DMS 273 treated with DMSO at 0.1 percent for 48 hours (cell line): ENCODE data around the gene FCN1.

Source experiments
- DNase-seq: peaks from one replicate; lab custom pipeline; 2025; lab: John Stamatoyannopoulos, UW

FCN1 gene

DNA sequence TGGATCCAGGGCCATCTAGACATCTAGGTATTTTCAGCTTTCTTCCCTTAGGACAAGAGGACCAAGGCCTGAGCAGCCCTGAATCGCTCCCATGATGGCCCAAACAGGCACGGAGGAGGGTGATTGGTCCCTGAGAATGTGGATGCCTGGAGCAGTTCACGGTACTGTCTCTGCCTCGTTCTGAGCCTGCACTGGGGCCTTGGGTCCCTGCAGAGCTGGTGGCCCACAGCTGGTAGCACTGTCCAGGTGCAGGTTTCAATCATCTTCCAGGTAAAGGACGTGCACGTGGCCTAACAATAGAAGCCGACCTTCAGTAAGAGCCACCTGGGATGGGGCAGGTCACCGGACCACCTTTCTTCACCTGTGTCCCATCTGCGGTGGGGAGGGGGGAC lies 19.4 kb upstream of the FCN1 start:
- DNase-seq: no peak

DNA sequence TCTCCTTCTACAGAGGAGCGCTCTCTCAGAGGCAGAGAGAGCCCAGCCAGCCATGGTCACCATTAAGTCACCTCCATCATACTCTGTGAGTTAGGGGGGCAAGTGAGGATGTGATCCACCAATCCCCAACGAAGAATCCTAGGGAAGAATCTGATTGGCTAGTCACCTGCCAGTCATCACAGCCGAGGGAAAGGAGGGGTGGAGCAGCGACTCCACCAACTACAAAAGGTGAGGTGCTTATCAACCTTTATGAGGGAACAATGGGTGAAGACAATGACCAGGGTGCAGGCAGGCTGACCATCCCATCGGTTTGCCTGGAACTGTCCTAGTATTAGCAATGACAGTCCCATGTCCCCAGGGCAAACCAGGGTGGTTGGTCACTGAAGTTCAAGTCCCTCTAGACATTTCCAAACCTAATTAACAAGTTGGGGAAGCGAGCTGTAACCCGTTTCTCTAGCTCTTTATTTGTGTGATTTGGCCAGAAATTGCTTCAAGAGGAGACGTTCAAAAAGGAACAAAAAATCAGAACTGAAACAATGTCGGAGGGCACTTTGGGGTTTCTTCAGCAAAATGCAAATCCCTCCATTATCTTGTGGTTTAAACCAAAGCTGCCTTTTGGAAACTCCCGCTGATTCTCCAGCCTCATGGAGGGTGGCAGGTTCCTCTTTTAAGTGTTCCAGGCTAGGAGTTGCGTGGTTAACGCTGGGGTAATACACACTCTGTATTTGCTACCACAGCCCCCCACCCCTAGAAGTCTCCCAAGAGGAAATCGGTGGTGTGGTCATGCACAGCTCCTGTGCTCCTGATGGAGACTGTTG lies 18.8 kb upstream of the FCN1 start:
- no peak for DNase-seq

DNA sequence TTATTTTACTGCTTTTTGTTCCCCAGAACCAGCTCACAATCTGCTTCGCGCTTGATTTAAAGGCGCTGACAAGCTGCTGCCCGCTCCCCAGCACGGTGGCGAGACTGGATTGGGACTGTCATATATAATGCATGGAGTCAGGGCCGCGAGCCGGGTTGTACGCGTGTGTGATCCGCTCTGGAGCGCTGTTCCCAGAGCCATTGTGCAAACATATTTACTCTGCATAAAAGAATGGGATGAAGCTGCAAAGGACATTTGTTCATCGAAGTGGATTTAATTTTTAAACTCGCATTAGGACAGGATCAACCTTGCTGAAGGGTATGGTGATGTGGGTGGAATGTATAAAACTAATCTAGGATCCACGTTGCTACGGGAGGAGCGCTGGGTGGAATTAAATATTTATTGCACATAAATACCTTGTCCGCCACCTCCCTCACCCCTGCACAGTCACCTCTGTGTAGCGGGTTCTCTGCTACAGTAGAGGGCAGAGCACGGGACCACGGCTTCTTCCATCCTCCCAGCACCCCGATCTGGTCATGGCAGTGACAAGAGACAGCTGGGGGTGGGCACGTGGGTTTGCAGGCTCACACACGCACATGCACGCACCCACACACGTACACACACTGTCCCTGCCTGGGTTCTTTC lies 18.1 kb upstream of the FCN1 start:
- DNase-seq: no peak

DNA sequence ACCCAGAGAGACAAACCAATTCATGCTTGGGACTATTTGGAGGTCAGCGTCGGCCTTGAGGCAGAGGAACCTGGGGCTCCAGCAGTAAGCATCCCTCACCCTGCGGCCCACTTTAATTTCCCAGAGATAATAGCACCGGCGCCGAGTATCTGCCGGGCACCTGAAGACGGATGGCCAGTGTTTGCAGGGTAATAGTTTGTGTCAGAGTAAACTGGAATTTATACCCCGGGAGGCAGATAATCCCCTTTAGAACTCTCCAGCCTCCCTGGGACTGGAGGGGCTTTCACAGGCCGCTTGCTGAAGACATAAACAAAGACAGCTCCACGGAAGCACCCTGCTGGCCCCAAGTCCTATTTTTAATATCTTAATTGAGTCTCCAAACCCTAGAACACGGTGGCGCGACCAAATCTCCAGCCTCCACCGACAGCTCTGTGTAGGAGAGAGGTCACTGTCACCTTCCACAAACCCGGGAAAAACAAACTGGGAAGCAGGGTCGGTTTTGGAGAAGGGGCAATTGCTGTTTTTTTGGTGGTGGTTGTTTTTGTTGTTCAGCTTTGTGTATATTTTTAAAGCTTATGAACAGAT lies 17.4 kb upstream of the FCN1 start:
- DNase-seq: no peak

DNA sequence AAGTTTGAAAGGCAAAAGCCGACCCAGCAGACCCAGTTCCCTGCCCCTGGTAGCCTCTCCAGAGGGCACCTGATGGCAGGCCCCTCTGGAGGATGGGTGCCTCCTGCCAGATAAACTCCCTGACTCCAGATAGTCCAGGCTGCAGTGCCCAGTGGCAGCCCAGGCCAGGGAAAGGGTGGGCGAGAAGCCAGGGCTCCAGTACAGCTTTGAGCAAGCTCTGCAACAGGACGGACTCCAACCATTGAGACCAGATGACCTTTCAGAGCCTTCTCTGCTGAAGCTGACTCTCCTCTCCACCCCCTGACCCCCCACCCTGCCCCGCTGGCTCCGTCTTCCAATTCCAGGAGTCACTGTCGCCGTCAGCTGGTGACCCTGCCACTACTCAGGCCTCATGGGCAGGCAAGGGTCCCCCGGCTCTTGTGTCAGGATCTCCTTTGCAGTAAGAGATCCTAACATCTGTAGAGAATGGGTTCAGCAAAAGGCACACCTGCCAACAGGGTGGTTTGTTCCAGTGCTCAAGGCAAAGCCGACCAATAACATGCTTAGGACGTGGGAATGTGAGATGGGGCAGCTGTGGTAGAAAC lies 15.5 kb upstream of the FCN1 start:
- DNase-seq: no peak

DNA sequence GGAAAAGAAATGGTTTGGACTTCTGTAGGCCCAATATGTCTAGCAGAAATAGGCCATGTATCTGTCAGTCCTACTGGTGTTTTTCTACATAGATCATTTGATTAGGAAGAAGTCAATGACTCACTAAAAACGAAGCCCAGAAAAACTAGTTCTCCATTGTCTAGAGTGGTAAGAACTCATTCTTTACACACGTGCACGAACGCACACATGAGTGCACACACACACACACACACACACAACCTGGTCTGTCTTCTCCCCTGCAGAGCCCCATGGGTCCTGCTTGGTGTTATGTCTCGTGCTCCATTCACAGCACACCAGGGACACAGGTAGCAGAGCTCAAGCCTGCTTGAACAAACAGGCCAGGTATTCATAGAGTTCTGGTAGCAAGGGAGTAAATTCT lies 14.9 kb upstream of the FCN1 start:
- no peak for DNase-seq

DNA sequence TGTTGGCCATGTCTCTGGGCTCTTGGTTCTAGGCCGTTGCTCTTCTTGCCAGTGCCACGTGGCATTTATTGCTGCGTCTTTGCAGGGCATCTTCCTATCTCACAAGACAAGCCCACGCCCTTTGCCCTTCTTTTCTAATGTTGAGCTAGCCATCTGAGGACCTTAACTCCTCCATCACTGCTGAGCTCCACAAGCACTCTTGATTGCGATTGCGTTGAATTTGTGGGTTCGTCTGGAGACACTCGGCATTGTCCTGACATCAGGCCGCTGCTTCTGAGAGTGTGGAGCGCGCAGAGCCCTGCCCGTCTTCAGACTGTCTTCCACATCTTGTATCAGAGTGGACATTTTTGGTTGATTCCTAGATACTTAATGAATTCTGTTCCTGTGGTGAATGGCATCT lies 14.5 kb upstream of the FCN1 start:
- no peak for DNase-seq

DNA sequence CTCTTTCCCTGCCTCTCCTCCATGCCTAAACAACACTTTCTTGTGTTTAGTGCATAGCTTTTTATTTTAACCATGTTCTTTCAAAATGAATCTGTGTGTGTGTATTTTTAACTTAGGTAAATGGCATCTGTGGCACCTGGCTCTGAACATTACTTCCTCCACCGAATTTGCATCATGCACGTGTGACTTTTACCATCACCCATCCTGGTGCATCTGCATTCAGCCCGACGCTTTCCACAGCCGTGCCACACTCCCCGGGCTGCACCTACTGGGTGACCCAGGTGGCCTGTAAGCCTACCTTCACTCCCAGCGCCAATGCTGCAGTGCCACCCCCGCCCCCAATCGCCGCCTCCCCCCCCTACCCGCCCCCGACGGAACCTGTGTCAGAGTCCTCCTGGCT lies 12.7 kb upstream of the FCN1 start:
- no peak for DNase-seq

DNA sequence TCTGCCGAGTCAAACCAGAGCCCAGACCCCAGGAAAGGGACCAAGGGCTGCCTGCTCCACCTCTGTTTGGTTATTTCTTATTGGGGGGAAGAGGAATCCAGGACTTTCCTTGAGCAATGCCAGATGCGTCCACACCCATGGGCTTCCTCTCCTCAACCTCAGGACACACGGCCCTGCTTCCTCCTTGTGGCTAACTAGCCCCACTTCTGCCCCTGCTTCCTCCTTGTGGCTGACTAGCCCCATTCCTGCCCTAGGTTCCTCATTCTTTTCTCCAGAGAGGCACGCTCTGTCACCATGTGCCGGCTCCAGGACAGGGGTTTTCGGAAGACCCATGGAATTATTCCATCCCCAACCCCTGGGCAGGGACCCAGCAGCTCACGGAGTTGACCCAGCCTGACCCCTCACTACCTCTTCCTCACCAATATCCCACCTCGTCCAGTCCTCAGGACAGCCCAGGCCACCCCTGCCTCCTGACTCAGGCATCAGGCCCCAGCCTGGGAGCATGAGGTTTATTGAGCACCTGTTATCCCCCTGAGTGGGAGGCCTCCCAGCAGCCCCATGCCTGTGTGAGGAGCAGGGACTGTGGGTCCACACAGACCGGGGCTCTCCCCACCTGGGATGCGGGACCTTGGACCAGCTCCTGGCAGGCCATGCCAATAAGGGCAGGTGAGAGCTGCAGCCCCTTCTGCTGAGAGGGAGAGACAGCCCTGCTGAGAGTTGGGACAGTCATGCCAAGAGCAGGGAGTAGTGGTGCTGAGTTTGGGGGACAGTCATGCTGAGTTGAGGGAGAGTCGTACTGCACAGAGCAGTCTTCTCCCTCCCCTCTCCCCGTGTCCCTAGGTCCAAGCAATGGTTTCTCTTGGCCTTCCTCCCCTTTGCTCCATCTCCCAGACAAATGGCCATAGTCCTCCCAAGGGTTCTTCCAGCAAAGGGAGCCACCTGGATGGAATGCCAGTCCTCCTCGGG lies 11.8 kb upstream of the FCN1 start:
- DNase-seq: no peak

DNA sequence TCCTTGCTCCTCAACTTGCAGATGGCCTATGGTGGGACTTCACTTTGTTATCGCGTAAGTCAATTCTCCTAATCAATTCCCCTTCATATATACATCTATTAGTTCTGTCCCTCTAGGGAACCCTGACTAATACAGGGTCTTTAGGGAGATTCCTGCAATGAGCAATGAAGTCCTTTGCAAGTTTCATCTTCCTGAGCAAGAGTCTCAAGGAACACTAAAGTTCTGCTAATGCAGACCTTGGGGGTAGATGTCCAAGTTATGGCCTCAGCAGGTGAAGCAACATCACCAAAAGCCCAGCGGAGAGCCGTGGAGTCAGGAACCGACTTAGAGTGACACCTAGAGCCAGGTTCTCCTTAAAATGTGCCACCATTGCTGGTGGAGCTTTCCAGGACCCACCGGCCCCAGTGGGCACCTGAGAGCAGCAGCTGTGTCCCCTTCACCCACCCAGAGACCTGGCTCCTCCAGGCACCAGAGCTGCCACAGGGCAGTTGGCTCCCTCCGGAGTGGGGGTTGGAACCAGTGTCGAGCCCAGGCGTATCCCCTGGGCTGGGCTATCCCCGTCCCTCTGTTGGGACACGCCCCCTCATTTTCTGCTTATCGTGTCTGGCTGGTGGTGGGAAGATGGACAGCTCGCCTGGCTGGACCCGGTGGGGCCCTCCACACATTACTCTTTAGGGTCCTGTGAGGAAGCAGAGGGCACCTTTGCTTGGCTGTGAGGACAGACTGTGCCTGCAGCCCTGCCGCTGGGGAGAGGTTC lies 10.9 kb upstream of the FCN1 start:
- no peak for DNase-seq

DNA sequence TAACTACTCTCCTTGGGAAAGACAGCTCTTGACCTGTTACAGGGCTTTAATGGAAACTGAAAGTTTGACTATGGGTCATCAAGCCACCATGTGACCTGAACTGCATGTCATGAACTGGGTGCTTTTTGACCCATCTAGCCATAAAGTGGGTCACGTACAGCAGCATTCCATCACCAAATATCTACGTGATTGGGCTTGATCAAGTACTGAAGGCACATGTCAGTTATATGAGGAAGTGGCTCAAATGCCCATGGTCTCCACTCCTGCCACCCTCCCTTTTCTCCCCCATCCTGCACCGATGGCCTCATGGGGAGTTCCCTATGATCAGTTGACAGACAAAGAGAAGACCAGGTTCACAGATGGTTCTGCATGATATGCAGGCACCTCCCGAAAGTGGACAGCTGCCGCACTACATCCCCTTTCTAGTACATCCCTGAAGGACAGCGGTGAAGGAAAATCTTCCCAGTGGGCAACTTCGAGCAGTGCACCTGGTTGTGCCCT lies 7.3 kb upstream of the FCN1 start:
- DNase-seq: no peak

DNA sequence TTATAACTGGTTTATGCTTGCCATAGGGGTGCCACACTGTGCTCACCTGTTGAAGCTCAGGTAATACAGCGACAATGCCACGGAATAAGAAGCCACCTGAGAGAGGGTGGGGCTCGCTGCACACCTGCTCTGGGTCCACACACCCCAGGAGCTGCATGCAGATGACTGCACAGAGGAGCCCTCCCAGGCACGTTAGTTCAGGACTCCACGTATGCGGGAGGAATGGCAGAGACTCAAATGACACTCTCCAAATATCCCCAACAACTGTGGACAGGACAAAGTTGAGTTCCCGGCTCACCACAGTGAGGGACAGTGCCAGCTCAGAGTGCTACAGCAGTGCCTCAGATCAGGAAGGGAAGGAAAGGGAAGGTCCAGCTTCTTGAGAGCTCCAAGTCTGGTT lies 5.8 kb upstream of the FCN1 start:
- DNase-seq: no peak

DNA sequence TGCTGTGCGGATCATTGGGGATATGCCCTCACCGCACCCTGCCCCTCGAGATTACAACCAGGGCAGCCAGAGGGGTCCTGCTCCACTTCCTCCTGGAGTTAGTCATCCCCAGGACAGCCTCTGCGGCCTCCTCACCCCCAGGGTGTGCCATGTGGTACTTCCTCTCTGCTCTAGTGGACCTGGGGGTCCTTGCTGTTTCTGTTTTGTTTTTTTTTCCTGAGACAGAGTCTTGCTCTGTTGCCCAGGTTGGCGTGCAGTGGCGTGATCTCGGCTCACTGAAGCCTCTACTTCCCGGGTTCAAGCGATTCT lies 5.2 kb upstream of the FCN1 start:
- no peak for DNase-seq

DNA sequence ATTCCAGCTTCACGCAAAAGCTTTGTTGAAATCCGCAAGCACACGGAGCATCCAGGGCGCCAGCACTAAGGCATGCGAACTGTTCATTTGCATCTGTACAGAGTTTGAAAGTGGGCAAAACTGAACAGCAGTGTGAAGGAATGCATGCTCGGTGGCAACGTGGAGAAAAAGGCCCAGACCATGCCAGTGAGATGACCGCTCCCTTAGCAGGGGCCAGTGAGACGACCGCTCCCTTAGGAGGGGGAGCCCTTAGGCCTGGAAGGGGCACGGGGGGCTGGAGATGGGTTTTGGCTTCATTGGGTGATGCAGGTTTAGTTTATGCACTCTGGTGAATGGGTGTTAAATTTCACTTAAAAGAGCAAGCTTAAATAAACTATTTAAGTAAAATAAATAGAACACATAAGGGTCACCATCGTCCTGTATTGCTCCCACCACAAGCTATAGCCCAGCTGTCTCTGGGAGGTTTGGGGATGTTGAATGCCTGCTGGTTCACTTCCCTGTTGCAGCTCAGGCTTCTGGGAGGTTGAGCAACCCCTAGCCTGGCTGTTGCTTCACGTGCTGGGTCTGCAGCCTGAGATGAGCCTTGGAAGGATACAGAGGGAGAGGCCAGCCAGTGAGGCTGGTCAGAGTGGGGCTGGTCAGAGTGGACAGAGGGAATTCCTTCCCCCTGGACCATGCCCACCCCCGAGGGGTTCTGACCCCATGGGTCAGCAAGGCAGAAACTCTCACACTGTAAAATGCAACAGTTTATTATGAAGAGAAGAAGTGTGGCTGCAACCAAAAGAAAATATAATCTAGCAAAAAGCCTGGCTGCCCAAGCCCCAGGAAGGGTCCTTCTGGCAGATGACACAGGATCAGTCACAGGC lies 4.6 kb upstream of the FCN1 start:
- DNase-seq: no peak

DNA sequence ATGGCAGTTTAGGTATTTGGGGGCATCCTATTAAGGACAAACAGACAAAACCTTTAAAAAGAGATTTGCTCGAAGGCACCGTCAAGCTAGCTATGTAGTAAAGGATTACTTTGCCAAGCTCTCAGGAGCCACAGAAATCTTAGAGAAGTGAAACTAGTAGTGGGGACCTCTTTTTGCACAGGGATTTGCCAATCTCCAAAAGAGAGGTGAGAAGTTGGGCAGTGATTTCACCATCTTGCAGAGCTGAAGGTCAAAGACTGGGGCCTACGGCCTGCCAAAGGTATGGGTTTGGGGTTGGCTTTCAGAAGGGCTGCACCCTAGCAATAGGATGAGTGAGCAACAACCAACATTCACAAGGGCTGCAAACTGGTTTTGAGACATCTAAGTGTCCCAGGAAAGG lies 1.6 kb upstream of the FCN1 start:
- no peak for DNase-seq

DNA sequence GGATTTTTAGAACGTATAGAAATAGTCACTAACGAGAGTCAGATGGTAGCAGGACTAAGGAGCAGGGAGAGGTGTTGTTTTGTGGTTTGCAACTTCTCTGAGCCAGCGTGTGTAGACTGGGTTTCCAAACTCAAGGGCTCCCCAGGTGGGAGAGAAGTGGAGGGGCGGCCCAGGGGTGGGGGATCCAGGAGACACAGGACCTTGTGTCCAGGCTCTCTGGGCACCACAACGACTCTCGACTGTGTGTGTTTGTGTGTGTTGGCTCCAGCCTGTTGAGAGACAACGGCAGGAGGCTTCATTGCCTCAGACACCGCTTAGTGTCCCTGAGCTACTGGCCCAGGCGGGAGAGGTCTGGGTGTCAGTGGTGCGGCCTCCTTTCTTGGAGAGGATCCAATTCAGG lies 934 bp upstream of the FCN1 start:
- no peak for DNase-seq

DNA sequence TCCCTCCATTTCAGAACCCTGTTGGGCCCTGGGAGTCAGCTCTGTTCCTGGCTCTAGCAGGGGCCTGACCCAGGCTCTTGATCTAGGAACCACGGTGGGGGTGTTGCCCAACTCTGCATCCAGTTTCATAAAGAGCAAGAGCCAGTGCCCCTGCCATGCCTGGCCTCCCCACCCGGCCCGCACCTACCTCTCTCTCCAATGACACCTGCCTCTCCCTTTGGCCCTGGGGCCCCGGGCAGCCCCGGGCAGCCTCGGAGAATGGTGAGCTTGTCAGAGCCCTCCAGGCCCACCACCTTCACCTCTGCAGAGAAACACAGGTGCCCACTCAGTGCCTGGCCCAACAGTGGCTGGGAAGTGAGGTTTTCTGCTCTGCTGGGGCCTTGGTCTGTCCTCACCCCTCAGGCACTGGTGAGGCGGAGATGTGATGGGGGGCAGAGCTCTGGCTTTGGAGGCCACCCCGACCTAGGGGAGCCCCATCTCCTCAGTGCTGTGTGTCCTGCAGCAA lies 1.5 kb downstream of the FCN1 start:
- DNase-seq: no peak

DNA sequence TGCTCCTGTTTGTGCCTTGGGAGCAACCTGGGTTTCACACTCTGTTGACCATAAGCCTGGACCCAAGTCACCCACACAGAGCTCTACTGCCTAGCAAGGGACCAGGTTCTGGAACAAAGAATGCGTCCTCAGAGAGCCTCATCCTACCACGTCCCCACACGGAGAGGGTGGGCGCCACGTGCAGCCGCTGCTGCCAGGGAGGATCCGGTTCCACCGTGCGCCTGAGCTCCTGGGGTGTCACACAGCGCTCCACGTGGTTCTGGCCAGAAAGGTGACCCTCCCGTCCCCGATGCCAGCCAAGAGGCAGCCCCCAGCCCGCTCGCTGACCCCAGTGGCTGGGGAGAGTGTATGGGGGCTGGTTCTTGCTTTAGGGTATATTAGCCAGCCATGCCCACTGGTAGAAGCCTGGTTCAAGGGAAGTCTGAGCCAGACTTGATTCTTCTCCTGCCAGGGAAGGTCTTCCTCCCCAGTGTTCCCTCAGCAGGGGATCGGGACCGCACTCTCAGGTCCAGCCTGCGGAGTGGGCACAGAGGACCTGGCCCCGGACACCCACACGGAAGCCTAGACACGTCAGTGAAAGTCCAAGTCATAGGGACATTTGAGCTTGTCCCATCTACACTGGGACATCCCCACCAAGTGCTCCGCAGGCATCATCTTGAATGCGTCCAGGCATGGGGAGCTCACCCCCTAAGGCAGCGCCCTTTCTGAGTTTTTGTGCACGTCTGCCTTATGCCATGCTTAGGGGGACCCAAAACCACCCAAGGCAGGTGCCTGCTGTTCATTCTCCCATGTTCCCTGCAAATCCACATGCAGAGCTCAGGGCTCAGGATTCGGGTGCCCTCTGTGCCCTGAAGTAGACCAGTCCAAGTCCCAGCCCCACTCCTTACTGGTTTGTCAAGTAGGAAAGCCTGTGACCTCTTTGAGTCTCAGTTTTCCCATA lies 2.4 kb downstream of the FCN1 start:
- no peak for DNase-seq

DNA sequence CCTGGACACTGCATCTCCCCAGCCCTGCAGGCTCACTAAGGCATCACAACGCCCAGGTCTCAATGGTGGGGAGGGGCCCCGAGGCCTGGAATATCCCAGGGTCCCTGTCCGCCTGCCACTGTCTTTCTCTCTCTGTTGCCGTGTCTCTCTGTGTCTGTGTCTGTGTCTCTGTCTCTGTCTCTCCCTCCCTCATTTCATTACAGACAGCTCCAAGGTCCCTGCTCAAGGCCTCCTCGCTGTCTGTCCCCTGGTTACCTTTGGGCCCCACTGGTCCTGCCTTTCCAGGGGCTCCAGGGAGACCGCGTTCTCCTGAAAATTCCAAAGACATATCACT lies 3.2 kb downstream of the FCN1 start:
- no peak for DNase-seq
